ENCODE results near the gene FBXW7. TPM values are rescaled to one million over a fixed set of nuclear protein-coding genes. Genes with fewer than 3 reads are reported as not detected.

Gene FBXW7
- total RNA-seq, 4 donors from 2014 or later: 106 to 363 (median 138) TPM

DNA sequence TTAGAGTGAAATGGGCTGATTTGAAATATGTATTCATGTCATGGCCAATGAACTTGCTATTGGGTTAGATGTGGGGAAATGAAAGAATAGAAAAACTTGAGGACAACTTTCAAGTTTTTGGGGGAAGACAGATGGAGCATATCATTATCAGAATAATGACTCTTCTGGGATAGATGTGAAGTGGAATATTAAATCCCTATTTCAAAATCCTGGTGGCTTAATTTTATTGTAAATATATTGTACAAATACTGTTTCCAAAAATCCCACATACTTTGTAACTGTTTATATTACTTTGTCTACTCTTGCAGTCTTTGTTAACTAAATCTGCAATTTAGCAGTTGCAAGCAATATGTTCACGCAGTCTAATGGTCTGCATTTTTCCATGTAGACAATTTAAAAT is 35.9 kb upstream of the FBXW7 start:
- DNase-seq (ENCODE audit: low spot score in 2 of 2): no peak
- no peaks in the 10 kb centered on the region for H3K27me3 ChIP-seq
- no peaks in the 10 kb centered on the region for H3K36me3 ChIP-seq
- no peaks in the 10 kb centered on the region for H3K9me3 ChIP-seq
- WGBS: 93% methylated on average over 1 of the region's 1 CpG
- H3K4me3 ChIP-seq: no peak overlapping the region
- TF ChIP-seq POLR2AphosphoS5 (IDR thresholded peaks at IDR 0.05) (no peak), EP300 (IDR thresholded peaks at IDR 0.05) (no peak), POLR2A (IDR thresholded peaks at IDR 0.05) (no peak)
- TF ChIP-seq, protein P1, sequence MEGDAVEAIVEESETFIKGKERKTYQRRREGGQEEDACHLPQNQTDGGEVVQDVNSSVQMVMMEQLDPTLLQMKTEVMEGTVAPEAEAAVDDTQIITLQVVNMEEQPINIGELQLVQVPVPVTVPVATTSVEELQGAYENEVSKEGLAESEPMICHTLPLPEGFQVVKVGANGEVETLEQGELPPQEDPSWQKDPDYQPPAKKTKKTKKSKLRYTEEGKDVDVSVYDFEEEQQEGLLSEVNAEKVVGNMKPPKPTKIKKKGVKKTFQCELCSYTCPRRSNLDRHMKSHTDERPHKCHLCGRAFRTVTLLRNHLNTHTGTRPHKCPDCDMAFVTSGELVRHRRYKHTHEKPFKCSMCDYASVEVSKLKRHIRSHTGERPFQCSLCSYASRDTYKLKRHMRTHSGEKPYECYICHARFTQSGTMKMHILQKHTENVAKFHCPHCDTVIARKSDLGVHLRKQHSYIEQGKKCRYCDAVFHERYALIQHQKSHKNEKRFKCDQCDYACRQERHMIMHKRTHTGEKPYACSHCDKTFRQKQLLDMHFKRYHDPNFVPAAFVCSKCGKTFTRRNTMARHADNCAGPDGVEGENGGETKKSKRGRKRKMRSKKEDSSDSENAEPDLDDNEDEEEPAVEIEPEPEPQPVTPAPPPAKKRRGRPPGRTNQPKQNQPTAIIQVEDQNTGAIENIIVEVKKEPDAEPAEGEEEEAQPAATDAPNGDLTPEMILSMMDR (IDR thresholded peaks at IDR 0.05): no peak
- H3K27ac ChIP-seq: no peak overlapping the region
- no peaks in the 10 kb centered on the region for H3K4me1 ChIP-seq

DNA sequence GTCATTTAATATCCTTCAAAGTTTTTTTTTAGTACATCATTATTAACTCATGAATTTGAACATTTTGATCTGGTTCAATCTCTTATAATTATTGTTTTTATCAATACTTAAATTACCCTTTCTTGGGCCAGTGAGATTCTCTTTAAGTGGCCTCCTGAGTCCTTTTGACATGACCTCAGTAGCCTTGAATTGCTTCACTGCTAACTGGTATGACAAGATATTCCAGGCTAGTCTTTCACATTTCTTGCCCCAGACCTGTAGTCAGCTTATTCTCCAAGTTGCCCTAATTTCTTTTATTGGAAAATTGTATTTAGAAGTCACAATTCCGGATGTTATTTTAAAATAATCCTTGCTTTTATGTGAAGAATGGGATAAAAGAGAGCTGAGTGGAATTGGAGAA is 35.4 kb upstream of the FBXW7 start:
- Histone ChIP-seq H3K9me3 (no peaks in the 10 kb centered on the region), H3K27ac (no peak overlapping the region), H3K36me3 (no peaks in the 10 kb centered on the region), H3K27me3 (no peaks in the 10 kb centered on the region), H3K4me1 (no peaks in the 10 kb centered on the region), H3K4me3 (no peak overlapping the region)
- TF ChIP-seq, protein P1 (IDR thresholded peaks at IDR 0.05): no peak
- TF ChIP-seq POLR2AphosphoS5 (IDR thresholded peaks at IDR 0.05) (no peak), EP300 (IDR thresholded peaks at IDR 0.05) (no peak), POLR2A (IDR thresholded peaks at IDR 0.05) (no peak)
- DNase-seq (ENCODE audit: low spot score in 2 of 2): no peak
- WGBS: 88% methylated on average over 1 of the region's 1 CpG

DNA sequence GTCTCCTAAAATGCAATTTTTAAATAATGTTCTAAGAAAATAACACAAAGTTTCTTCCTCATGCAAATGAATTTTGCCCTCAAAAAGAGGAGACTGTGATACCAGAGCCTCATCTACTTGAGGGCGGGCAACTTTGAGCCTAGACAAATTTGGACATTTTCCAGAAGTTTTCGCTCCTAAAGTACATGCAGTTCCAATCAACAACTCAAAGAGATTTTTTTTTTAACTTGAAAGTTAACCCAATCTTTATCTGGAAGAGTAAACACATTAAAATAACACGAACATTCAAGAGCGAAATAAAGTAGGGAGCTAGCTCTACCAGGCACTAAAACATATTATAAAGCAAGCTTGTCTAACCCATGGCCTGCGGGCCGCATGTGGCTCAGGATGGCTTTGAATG is 29.4 kb upstream of the FBXW7 start:
- WGBS: 88% methylated on average over 6 of the region's 6 CpGs
- Histone ChIP-seq H3K27ac (no peak overlapping the region), H3K36me3 (no peaks in the 10 kb centered on the region), H3K9me3 (no peaks in the 10 kb centered on the region), H3K4me1 (peaks cover 3% of the 10 kb centered on the region), H3K4me3 (no peak overlapping the region), H3K27me3 (no peaks in the 10 kb centered on the region)
- TF ChIP-seq, protein P1 (IDR thresholded peaks at IDR 0.05): no peak
- no peak for TF ChIP-seq POLR2AphosphoS5 (IDR thresholded peaks at IDR 0.05)
- no peak for TF ChIP-seq POLR2A (IDR thresholded peaks at IDR 0.05)
- TF ChIP-seq EP300 (IDR thresholded peaks at IDR 0.05): no peak
- DNase-seq (ENCODE audit: low spot score in 2 of 2): no peak

DNA sequence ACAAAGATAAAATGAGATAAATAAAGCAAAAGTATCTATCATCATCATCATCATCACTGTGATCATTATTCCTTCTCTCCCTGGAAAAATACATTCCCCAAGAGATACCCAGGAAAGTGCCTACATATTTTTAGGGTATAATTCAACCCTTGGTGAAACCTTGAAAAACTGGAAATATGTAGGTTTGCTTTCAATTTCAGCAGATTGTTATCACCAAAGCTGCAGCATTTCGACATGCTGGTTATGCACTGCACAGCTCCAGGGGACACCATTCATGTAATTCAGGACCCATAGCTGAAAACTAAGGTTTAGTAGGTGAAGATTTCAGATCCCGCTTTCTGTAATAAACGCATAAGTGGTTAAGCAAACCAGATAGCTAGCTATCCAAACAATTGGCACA is 28.4 kb upstream of the FBXW7 start:
- Histone ChIP-seq H3K4me1 (peaks cover 3% of the 10 kb centered on the region), H3K4me3 (no peak overlapping the region), H3K9me3 (no peaks in the 10 kb centered on the region), H3K27me3 (no peaks in the 10 kb centered on the region), H3K36me3 (no peaks in the 10 kb centered on the region), H3K27ac (no peak overlapping the region)
- WGBS: 76% methylated on average over 3 of the region's 3 CpGs
- TF ChIP-seq POLR2AphosphoS5 (IDR thresholded peaks at IDR 0.05): no peak
- TF ChIP-seq EP300 (IDR thresholded peaks at IDR 0.05): no peak
- TF ChIP-seq POLR2A (IDR thresholded peaks at IDR 0.05): no peak
- TF ChIP-seq, protein P1 (IDR thresholded peaks at IDR 0.05): no peak
- DNase-seq (ENCODE audit: low spot score in 2 of 2): no peak

DNA sequence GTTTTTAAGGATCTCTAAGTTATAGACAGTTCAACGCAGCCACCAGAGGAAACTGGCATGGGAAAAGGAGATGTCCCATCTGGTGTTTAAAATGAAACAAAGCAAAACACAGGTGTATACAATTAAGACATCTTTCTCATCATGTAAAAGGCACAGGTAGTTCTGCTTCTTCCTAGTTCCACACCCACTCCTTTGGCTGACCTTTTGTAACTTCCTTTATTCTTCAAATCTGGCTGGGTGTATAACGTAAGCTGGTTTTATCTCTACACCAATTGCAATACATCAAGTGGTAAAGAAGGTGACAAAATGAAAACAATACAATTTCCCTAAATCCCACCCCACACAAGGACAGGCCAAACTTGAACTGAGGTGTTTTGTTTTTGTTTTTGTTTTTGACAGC is 27.3 kb upstream of the FBXW7 start:
- Histone ChIP-seq H3K4me3 (no peak overlapping the region), H3K36me3 (no peaks in the 10 kb centered on the region), H3K27me3 (no peaks in the 10 kb centered on the region), H3K9me3 (no peaks in the 10 kb centered on the region), H3K27ac (no peak overlapping the region), H3K4me1 (peaks cover 3% of the 10 kb centered on the region)
- DNase-seq (ENCODE audit: low spot score in 2 of 2): no peak
- WGBS: 71% methylated on average over 2 of the region's 2 CpGs
- TF ChIP-seq POLR2A (IDR thresholded peaks at IDR 0.05): no peak
- no peak for TF ChIP-seq POLR2AphosphoS5 (IDR thresholded peaks at IDR 0.05)
- no peak for TF ChIP-seq EP300 (IDR thresholded peaks at IDR 0.05)
- TF ChIP-seq, protein P1 (IDR thresholded peaks at IDR 0.05): no peak
